Caco-2 (cell line): ENCODE measurements around the gene SEMA3A. TPM values are rescaled to one million over a fixed set of nuclear protein-coding genes. Genes with fewer than 3 reads are reported as not detected.

Experiments
- BruUV-seq: library from RNA; stranded (reverse); fragments of 400-500 nt; replicated peaks from 2 replicates; lab custom pipeline; 2021; lab: Mats Ljungman, UMichigan
- CTCF ChIA-PET: fragments of 300-600 bp; sonication (Branson Sonifier 250); formaldehyde crosslinking; loops from one replicate; lab custom pipeline; 2022; ENCODE audit warnings: antibody characterized with exemption; lab: Charles Lee
- POLR2A ChIA-PET: fragments of 300-600 bp; sonication (Branson Sonifier 250); formaldehyde crosslinking; loops from one replicate; lab custom pipeline; 2022; ENCODE audit warnings: antibody characterized with exemption; lab: Charles Lee
- DNase-seq, 2 experiments: peaks; one replicate each; pipeline versions ENCODE4 v3.0.0 to v3.0.0-alpha.2; 2020 to 2022
- H3K27me3 ChIP-seq: replicated peaks from 2 replicates; pipeline ENCODE4 v1.6.0; 2011; ENCODE audit warnings: low read length; ENCODE audit not compliant: control insufficient read depth, insufficient read depth
- H3K36me3 ChIP-seq: 2 replicates; pipeline ENCODE4 v1.5.1; 2011; ENCODE audit warnings: low read length; ENCODE audit not compliant: control insufficient read depth, insufficient read depth
- H3K4me1 ChIP-seq: fragments of 250-450 bp; sonication (Bioruptor Pico); 2 replicates; pipeline ENCODE4 v1.5.1; 2020; ENCODE audit warnings: mild to moderate bottlenecking
- H3K4me3 ChIP-seq: 2 replicates; pipeline ENCODE4 v1.5.1; 2011; ENCODE audit warnings: low read depth, mild to moderate bottlenecking, control low read depth, low read length
- H3K9me3 ChIP-seq: fragments of 250-450 bp; sonication (Bioruptor Pico); 2 replicates; pipeline ENCODE4 v1.5.1; 2020; ENCODE audit warnings: mild to moderate bottlenecking, moderate library complexity
- H3K27ac Mint-ChIP-seq: one replicate; pipeline ENCODE4 v1.8.0; 2022; ENCODE audit warnings: mixed read lengths; ENCODE audit not compliant: unreplicated experiment
- H3K27me3 Mint-ChIP-seq: one replicate; pipeline ENCODE4 v1.8.0; 2022; ENCODE audit warnings: mixed read lengths; ENCODE audit not compliant: insufficient read depth, unreplicated experiment
- H3K36me3 Mint-ChIP-seq: one replicate; pipeline ENCODE4 v1.8.0; 2022; ENCODE audit warnings: mild to moderate bottlenecking, mixed read lengths; ENCODE audit not compliant: insufficient read depth, unreplicated experiment
- H3K4me1 Mint-ChIP-seq: one replicate; pipeline ENCODE4 v1.8.0; 2022; ENCODE audit warnings: low read depth, mixed read lengths; ENCODE audit not compliant: unreplicated experiment
- H3K4me3 Mint-ChIP-seq: one replicate; pipeline ENCODE4 v1.8.0; 2022; ENCODE audit warnings: mild to moderate bottlenecking, moderate library complexity, mixed read lengths; ENCODE audit not compliant: unreplicated experiment
- H3K9me3 Mint-ChIP-seq: one replicate; pipeline ENCODE4 v1.8.0; 2022; ENCODE audit warnings: mixed read lengths; ENCODE audit not compliant: unreplicated experiment
- CTCF ChIP-seq, 2 experiments: fragments of 200-600 bp in 1 of 2; IDR thresholded peaks; 1 replicate in 1 of 2; 2 replicates in 1 of 2; pipeline versions ENCODE4 v1.5.1 to v1.8.0; 2011 to 2022; ENCODE audit warnings: antibody characterized with exemption in 1 of 2, control low read depth in 1 of 2, inconsistent platforms in 1 of 2, low read depth in 1 of 2, low read length in 1 of 2, mild to moderate bottlenecking in 1 of 2, moderate library complexity in 1 of 2; ENCODE audit not compliant: insufficient read depth in 1 of 2, severe bottlenecking in 1 of 2, unreplicated experiment in 1 of 2
- intact Hi-C: fragments of 100-400 bp; cut with micrococcal nuclease; formaldehyde crosslinking; loops from one replicate; pipeline ENCODE4 v1.10.0; 2022; ENCODE audit not compliant: unreplicated experiment
- total RNA-seq: library from RNA; stranded (reverse); gene quantifications from 2 replicates; pipeline ENCODE4 v1.2.3, GENCODE V29; 2022

The SEMA3A gene
- total RNA-seq, 1 experiment from 2014 or later, result 55.1 TPM

GRCh38 chr7:84149573-84149972 is 45.0 kb downstream of the SEMA3A start:
- H3K9me3 ChIP-seq, result no peaks in the 10 kb centered on the region
- Mint-ChIP-seq H3K27ac (peak overlapping the region; percentile 97), H3K4me3 (peak overlapping the region; percentile 93), H3K27me3 (no peaks in the 10 kb centered on the region), H3K36me3 (peaks cover 22% of the 10 kb centered on the region), H3K4me1 (peaks cover 39% of the 10 kb centered on the region), H3K9me3 (no peaks in the 10 kb centered on the region)
- peak overlapping the region; percentile 51 for H3K4me3 ChIP-seq
- ChIA-PET CTCF (interaction anchor here (0.6 kb wide), 1 partner anchor 13 kb away, joined by 3 read pairs; no protein-coding TSS in a partner anchor), POLR2A (no interaction called here)
- BruUV-seq, result TSS peak; percentile 51
- intact Hi-C loops, result loop anchor here (5.0 kb wide), 1 partner anchor 172 kb away; no protein-coding TSS in a partner anchor
- DNase-seq, result no peak
- peaks cover 40% of the 10 kb centered on the region for H3K4me1 ChIP-seq
- no peak for TF ChIP-seq CTCF (IDR thresholded peaks at IDR 0.05; ENCODE audit: insufficient read depth in 1 of 2, low read depth in 1 of 2, low read length in 1 of 2, severe bottlenecking in 1 of 2, unreplicated experiment in 1 of 2)
- no peaks in the 10 kb centered on the region for H3K27me3 ChIP-seq
- H3K36me3 ChIP-seq, result no peaks in the 10 kb centered on the region

- Mint-ChIP-seq H3K36me3 (peaks cover 31% of the 10 kb centered on the region), H3K27me3 (no peaks in the 10 kb centered on the region), H3K27ac (peak overlapping the region; percentile 20), H3K4me1 (peaks cover 59% of the 10 kb centered on the region), H3K9me3 (peaks cover 9% of the 10 kb centered on the region), H3K4me3 (peak overlapping the region; percentile 59)
- intact Hi-C loops, result loop anchor here (5.0 kb wide), 1 partner anchor 169 kb away; no protein-coding TSS in a partner anchor
- Histone ChIP-seq H3K36me3 (no peaks in the 10 kb centered on the region), H3K9me3 (no peaks in the 10 kb centered on the region), H3K4me1 (peaks cover 61% of the 10 kb centered on the region), H3K4me3 (no peak overlapping the region), H3K27me3 (no peaks in the 10 kb centered on the region)
- no peak for DNase-seq
- no peak for TF ChIP-seq CTCF (IDR thresholded peaks at IDR 0.05; ENCODE audit: insufficient read depth in 1 of 2, low read depth in 1 of 2, low read length in 1 of 2, severe bottlenecking in 1 of 2, unreplicated experiment in 1 of 2)
- no TSS peak for BruUV-seq
- POLR2A ChIA-PET, result no interaction called here
- CTCF ChIA-PET, result no interaction called here
Measured at GRCh38 chr7:84145892-84146291, 48.7 kb downstream of the SEMA3A start.

- Histone ChIP-seq H3K27me3 (no peaks in the 10 kb centered on the region), H3K36me3 (no peaks in the 10 kb centered on the region), H3K4me1 (peaks cover 66% of the 10 kb centered on the region), H3K4me3 (no peak overlapping the region), H3K9me3 (no peaks in the 10 kb centered on the region)
- intact Hi-C loops, result loop anchor here (5.0 kb wide), 1 partner anchor 168 kb away; no protein-coding TSS in a partner anchor
- H3K4me3 Mint-ChIP-seq, result peak overlapping the region; percentile 20
- ChIA-PET CTCF (no interaction called here), POLR2A (no interaction called here)
- H3K9me3 Mint-ChIP-seq, result peaks cover 9% of the 10 kb centered on the region
- peaks cover 25% of the 10 kb centered on the region for H3K36me3 Mint-ChIP-seq
- H3K27me3 Mint-ChIP-seq, result no peaks in the 10 kb centered on the region
- peaks cover 59% of the 10 kb centered on the region for H3K4me1 Mint-ChIP-seq
- BruUV-seq, result no TSS peak
- peak overlapping the region; percentile 6 for H3K27ac Mint-ChIP-seq
- TF ChIP-seq CTCF (IDR thresholded peaks at IDR 0.05; ENCODE audit: insufficient read depth in 1 of 2, low read depth in 1 of 2, low read length in 1 of 2, severe bottlenecking in 1 of 2, unreplicated experiment in 1 of 2), result no peak
- DNase-seq, result no peak
Measured at GRCh38 chr7:84144935-84145334, 49.7 kb downstream of the SEMA3A start.
